ENCODE data around the gene KLHL33. TPM values are rescaled to one million over a fixed set of nuclear protein-coding genes. Genes with fewer than 3 reads are reported as not detected.
A peak's percentile ranks its signal among the peaks of the same experiment; 100 is the strongest.

The KLHL33 gene
- polyA plus RNA-seq, 3 donors: 0.04 TPM; not detected in 2

DNA sequence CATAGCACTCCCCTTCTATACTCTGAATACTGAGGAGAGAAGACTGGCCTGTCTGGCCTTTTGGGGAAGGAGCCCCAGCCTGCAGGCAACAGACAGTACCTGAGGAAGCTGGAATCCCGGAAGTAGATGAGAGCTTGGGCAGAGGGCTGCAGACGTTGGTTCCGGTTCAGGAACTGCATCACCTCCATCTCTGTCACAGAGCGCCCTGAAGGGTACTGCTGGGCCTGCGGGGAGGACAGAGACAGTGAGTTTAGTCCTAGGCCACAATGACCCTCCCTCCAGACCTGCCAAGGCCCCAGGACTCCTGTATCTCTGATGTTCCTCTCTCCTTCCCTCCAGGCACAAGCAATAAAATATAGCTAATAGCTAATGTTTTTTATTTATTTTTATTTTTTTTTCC is 51.1 kb downstream of the KLHL33 start:
- Histone ChIP-seq H3K4me3 (replicated peaks in 1 of 3; ENCODE audit: low read depth in 2 of 3, low read length in 3 of 3) (no peak overlapping the region), H3K9ac (ENCODE audit: insufficient read depth, low read length, poor library complexity, severe bottlenecking) (no peak overlapping the region), H3K4me2 (replicated peaks; ENCODE audit: extremely low read depth, low read length, poor library complexity, severe bottlenecking) (no peak overlapping the region), H3K79me2 (ENCODE audit: insufficient read depth, low read length) (no peaks in the 10 kb centered on the region), H3K4me1 (ENCODE audit: control insufficient read depth in 1 of 2, insufficient read depth in 2 of 2, low read length in 2 of 2) (peaks cover 12 to 16% of the 10 kb centered on the region in 2 donors), H2AFZ (ENCODE audit: insufficient read depth, low read depth, low read length, poor library complexity, severe bottlenecking) (no peak overlapping the region), H3K27me3 (ENCODE audit: control insufficient read depth in 2 of 2, insufficient read depth in 2 of 2, low read length in 2 of 2) (no peaks in the 10 kb centered on the region), H3K36me3 (replicated peaks in 1 of 2; ENCODE audit: control insufficient read depth in 1 of 2, insufficient read depth in 2 of 2, low read length in 2 of 2) (peaks cover 91 to 94% of the 10 kb centered on the region in 2 donors), H4K20me1 (ENCODE audit: insufficient read depth, low read length) (peaks cover 68% of the 10 kb centered on the region), H3K27ac (ENCODE audit: low read depth in 1 of 2, low read length in 2 of 2) (peak overlapping the region in 1 of 2 donors; percentile 48), H3K9me3 (replicated peaks in 1 of 2; ENCODE audit: control insufficient read depth in 1 of 2, insufficient read depth in 1 of 2, low read length in 2 of 2) (no peaks in the 10 kb centered on the region)
- TF ChIP-seq, protein P1, sequence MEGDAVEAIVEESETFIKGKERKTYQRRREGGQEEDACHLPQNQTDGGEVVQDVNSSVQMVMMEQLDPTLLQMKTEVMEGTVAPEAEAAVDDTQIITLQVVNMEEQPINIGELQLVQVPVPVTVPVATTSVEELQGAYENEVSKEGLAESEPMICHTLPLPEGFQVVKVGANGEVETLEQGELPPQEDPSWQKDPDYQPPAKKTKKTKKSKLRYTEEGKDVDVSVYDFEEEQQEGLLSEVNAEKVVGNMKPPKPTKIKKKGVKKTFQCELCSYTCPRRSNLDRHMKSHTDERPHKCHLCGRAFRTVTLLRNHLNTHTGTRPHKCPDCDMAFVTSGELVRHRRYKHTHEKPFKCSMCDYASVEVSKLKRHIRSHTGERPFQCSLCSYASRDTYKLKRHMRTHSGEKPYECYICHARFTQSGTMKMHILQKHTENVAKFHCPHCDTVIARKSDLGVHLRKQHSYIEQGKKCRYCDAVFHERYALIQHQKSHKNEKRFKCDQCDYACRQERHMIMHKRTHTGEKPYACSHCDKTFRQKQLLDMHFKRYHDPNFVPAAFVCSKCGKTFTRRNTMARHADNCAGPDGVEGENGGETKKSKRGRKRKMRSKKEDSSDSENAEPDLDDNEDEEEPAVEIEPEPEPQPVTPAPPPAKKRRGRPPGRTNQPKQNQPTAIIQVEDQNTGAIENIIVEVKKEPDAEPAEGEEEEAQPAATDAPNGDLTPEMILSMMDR (IDR thresholded peaks at IDR 0.05): no peak
- 95% methylated on average over 4 of the region's 5 CpGs for WGBS (ENCODE audit: insufficient coverage)
- DNase-seq: no peak
- Mint-ChIP-seq H3K27ac (peak overlapping the region in 1 of 7 donors; percentile 16), H3K9me3 (no peaks in the 10 kb centered on the region), H3K27me3 (ENCODE audit: low read depth in 3 of 3) (no peaks in the 10 kb centered on the region), H3K36me3 (peaks cover 90 to 96% of the 10 kb centered on the region in 2 donors), H3K4me3 (no peak overlapping the region), H3K4me1 (peaks cover 14% of the 10 kb centered on the region)
- intact Hi-C loops (cut with micrococcal nuclease): no loop called here

DNA sequence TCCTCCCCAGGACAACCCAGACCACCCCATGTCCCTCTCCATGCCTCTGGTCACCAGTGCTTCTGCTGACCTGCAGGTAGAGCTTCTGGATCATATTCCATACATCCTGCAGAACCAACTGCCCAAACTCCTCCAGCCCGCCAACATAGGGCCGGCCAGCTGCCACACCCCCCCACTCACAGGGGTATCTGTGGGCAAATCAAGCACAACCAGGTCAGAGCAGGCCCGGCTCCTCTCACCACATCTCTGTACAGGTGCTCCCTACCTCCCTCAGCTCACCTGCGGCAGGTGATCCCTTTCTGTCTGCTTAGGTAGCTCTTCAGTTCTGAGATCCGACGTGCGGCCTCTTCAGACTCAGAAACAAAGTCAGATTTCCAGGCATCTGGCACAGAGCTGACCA is 51.6 kb downstream of the KLHL33 start:
- Mint-ChIP-seq H3K9me3 (no peaks in the 10 kb centered on the region), H3K27me3 (ENCODE audit: low read depth in 3 of 3) (no peaks in the 10 kb centered on the region), H3K4me3 (no peak overlapping the region), H3K36me3 (peaks cover 90 to 96% of the 10 kb centered on the region in 2 donors), H3K27ac (peak overlapping the region in 5 of 7 donors; percentile 16 to 66 (median 53)), H3K4me1 (peaks cover 14% of the 10 kb centered on the region)
- Histone ChIP-seq H2AFZ (ENCODE audit: insufficient read depth, low read depth, low read length, poor library complexity, severe bottlenecking) (no peak overlapping the region), H4K20me1 (ENCODE audit: insufficient read depth, low read length) (peaks cover 69% of the 10 kb centered on the region), H3K27ac (ENCODE audit: low read depth in 1 of 2, low read length in 2 of 2) (peak overlapping the region in 1 of 2 donors; percentile 48), H3K9me3 (replicated peaks in 1 of 2; ENCODE audit: control insufficient read depth in 1 of 2, insufficient read depth in 1 of 2, low read length in 2 of 2) (no peaks in the 10 kb centered on the region), H3K9ac (ENCODE audit: insufficient read depth, low read length, poor library complexity, severe bottlenecking) (no peak overlapping the region), H3K79me2 (ENCODE audit: insufficient read depth, low read length) (no peaks in the 10 kb centered on the region), H3K36me3 (replicated peaks in 1 of 2; ENCODE audit: control insufficient read depth in 1 of 2, insufficient read depth in 2 of 2, low read length in 2 of 2) (peaks cover 91 to 94% of the 10 kb centered on the region in 2 donors), H3K4me3 (replicated peaks in 1 of 3; ENCODE audit: low read depth in 2 of 3, low read length in 3 of 3) (no peak overlapping the region), H3K4me2 (replicated peaks; ENCODE audit: extremely low read depth, low read length, poor library complexity, severe bottlenecking) (no peak overlapping the region), H3K27me3 (ENCODE audit: control insufficient read depth in 2 of 2, insufficient read depth in 2 of 2, low read length in 2 of 2) (no peaks in the 10 kb centered on the region), H3K4me1 (ENCODE audit: control insufficient read depth in 1 of 2, insufficient read depth in 2 of 2, low read length in 2 of 2) (peaks cover 12 to 16% of the 10 kb centered on the region in 2 donors)
- TF ChIP-seq, protein P1 (IDR thresholded peaks at IDR 0.05): no peak
- no peak for DNase-seq
- intact Hi-C loops (cut with micrococcal nuclease): no loop called here
- WGBS (ENCODE audit: insufficient coverage): 81% methylated on average over 6 of the region's 7 CpGs
